HEK293 (cell line): ENCODE results near the gene DHRS7C.

Experiments
- HOXD13 ChIP-seq: sonication (generic); formaldehyde crosslinking; IDR thresholded peaks from 2 replicates; pipeline ENCODE4 v1.8.0; 2022; ENCODE audit warnings: missing genetic modification reagents, borderline replicate concordance
- KLF8 ChIP-seq: fragments of 450-650 bp; formaldehyde crosslinking; IDR thresholded peaks from 2 replicates; pipeline ENCODE4 v1.5.1; 2016; ENCODE audit warnings: missing biosample characterization, missing genetic modification characterization
- YY2 ChIP-seq: fragments of 450-650 bp; formaldehyde crosslinking; IDR thresholded peaks from 2 replicates; pipeline ENCODE4 v1.5.1; 2016; ENCODE audit warnings: missing biosample characterization, missing genetic modification characterization
- ZBTB1 ChIP-seq: fragments of 450-650 bp; formaldehyde crosslinking; IDR thresholded peaks from 2 replicates; pipeline ENCODE4 v1.5.1; 2016; ENCODE audit warnings: missing biosample characterization, missing genetic modification characterization
- ZBTB17 ChIP-seq: fragments of 450-650 bp; formaldehyde crosslinking; IDR thresholded peaks from 2 replicates; pipeline ENCODE4 v1.5.1; 2016; ENCODE audit warnings: missing biosample characterization, missing genetic modification characterization
- ZBTB20 ChIP-seq: fragments of 450-650 bp; formaldehyde crosslinking; IDR thresholded peaks from 2 replicates; pipeline ENCODE4 v1.5.1; 2016; ENCODE audit warnings: missing biosample characterization, missing genetic modification characterization
- ZBTB21 ChIP-seq: fragments of 450-650 bp; formaldehyde crosslinking; IDR thresholded peaks from 2 replicates; pipeline ENCODE4 v1.5.1; 2017; ENCODE audit warnings: missing biosample characterization, missing genetic modification characterization
- ZBTB48 ChIP-seq: fragments of 450-650 bp; formaldehyde crosslinking; IDR thresholded peaks from 2 replicates; pipeline ENCODE4 v1.5.1; 2016; ENCODE audit warnings: missing biosample characterization, missing genetic modification characterization
- ZEB2 ChIP-seq: fragments of 450-650 bp; formaldehyde crosslinking; IDR thresholded peaks from 2 replicates; pipeline ENCODE4 v1.5.1; 2016; ENCODE audit warnings: missing biosample characterization, missing genetic modification characterization
- ZFP37 ChIP-seq: fragments of 450-650 bp; formaldehyde crosslinking; IDR thresholded peaks from 2 replicates; pipeline ENCODE4 v1.5.1; 2016; ENCODE audit warnings: missing biosample characterization, missing genetic modification characterization
- ZNF140 ChIP-seq: fragments of 450-650 bp; formaldehyde crosslinking; IDR thresholded peaks from 2 replicates; pipeline ENCODE4 v1.5.1; 2016; ENCODE audit warnings: missing biosample characterization, missing genetic modification characterization
- ZNF169 ChIP-seq: fragments of 450-650 bp; formaldehyde crosslinking; IDR thresholded peaks from 2 replicates; pipeline ENCODE4 v1.5.1; 2016; ENCODE audit warnings: missing biosample characterization, missing genetic modification characterization
- ZNF391 ChIP-seq: fragments of 450-650 bp; formaldehyde crosslinking; IDR thresholded peaks from 2 replicates; pipeline ENCODE4 v1.5.1; 2016; ENCODE audit warnings: low read depth, missing biosample characterization, missing genetic modification characterization, borderline replicate concordance
- ZNF510 ChIP-seq: fragments of 450-650 bp; formaldehyde crosslinking; IDR thresholded peaks from 2 replicates; pipeline ENCODE4 v1.5.1; 2018; ENCODE audit warnings: mild to moderate bottlenecking, missing genetic modification characterization, missing biosample characterization; ENCODE audit not compliant: insufficient replicate concordance
- ZNF521 ChIP-seq: fragments of 450-650 bp; formaldehyde crosslinking; IDR thresholded peaks from 2 replicates; pipeline ENCODE4 v1.5.1; 2017; ENCODE audit warnings: missing biosample characterization, mild to moderate bottlenecking, missing genetic modification characterization
- ZNF530 ChIP-seq: fragments of 450-650 bp; formaldehyde crosslinking; IDR thresholded peaks from 2 replicates; pipeline ENCODE4 v1.5.1; 2016; ENCODE audit warnings: low read depth, missing biosample characterization, missing genetic modification characterization
- ZNF544 ChIP-seq: fragments of 450-650 bp; formaldehyde crosslinking; IDR thresholded peaks from 2 replicates; pipeline ENCODE4 v1.5.0; 2017; ENCODE audit warnings: missing biosample characterization, missing genetic modification characterization
- ZNF621 ChIP-seq: fragments of 450-650 bp; formaldehyde crosslinking; IDR thresholded peaks from 2 replicates; pipeline ENCODE4 v1.5.1; 2017; ENCODE audit warnings: missing biosample characterization, missing genetic modification characterization
- ZNF654 ChIP-seq: fragments of 450-650 bp; formaldehyde crosslinking; IDR thresholded peaks from 2 replicates; pipeline ENCODE4 v1.5.1; 2016; ENCODE audit warnings: low read depth, missing biosample characterization, missing genetic modification characterization
- ZNF660 ChIP-seq: fragments of 450-650 bp; IDR thresholded peaks from 2 replicates; pipeline ENCODE4 v1.5.1; 2018; ENCODE audit warnings: missing biosample characterization, mild to moderate bottlenecking, missing genetic modification characterization
- TF ChIP-seq, protein P1 (sequence below): fragments of 450-650 bp; formaldehyde crosslinking; IDR thresholded peaks from 2 replicates; pipeline ENCODE4 v1.5.1; 2017; ENCODE audit warnings: missing biosample characterization, missing genetic modification characterization
- TF ChIP-seq, protein P2 (sequence below): fragments of 450-650 bp; formaldehyde crosslinking; IDR thresholded peaks from 2 replicates; pipeline ENCODE4 v1.5.1; 2017; ENCODE audit warnings: missing biosample characterization, missing genetic modification characterization
- TF ChIP-seq, protein P3 (sequence below): fragments of 450-650 bp; formaldehyde crosslinking; IDR thresholded peaks from 2 replicates; pipeline ENCODE4 v1.5.1; 2016; ENCODE audit warnings: missing biosample characterization, missing genetic modification characterization
- TF ChIP-seq, protein P4 (sequence below): fragments of 450-650 bp; formaldehyde crosslinking; IDR thresholded peaks from 2 replicates; pipeline ENCODE4 v1.5.0; 2017; ENCODE audit warnings: missing biosample characterization, missing genetic modification characterization, borderline replicate concordance
- TF ChIP-seq, protein P5 (sequence below): fragments of 450-650 bp; formaldehyde crosslinking; IDR thresholded peaks from 2 replicates; pipeline ENCODE4 v1.5.1; 2016; ENCODE audit warnings: missing biosample characterization, missing genetic modification characterization
- TF ChIP-seq, protein P6 (sequence below): fragments of 450-650 bp; formaldehyde crosslinking; IDR thresholded peaks from 2 replicates; pipeline ENCODE4 v1.5.1; 2016; ENCODE audit warnings: missing biosample characterization, missing genetic modification characterization
- TF ChIP-seq, protein P7 (sequence below): fragments of 450-650 bp; formaldehyde crosslinking; optimal IDR thresholded peaks from 2 replicates; pipeline ENCODE3; 2016; ENCODE audit warnings: missing biosample characterization, mild to moderate bottlenecking, missing genetic modification characterization

DHRS7C gene

DNA sequence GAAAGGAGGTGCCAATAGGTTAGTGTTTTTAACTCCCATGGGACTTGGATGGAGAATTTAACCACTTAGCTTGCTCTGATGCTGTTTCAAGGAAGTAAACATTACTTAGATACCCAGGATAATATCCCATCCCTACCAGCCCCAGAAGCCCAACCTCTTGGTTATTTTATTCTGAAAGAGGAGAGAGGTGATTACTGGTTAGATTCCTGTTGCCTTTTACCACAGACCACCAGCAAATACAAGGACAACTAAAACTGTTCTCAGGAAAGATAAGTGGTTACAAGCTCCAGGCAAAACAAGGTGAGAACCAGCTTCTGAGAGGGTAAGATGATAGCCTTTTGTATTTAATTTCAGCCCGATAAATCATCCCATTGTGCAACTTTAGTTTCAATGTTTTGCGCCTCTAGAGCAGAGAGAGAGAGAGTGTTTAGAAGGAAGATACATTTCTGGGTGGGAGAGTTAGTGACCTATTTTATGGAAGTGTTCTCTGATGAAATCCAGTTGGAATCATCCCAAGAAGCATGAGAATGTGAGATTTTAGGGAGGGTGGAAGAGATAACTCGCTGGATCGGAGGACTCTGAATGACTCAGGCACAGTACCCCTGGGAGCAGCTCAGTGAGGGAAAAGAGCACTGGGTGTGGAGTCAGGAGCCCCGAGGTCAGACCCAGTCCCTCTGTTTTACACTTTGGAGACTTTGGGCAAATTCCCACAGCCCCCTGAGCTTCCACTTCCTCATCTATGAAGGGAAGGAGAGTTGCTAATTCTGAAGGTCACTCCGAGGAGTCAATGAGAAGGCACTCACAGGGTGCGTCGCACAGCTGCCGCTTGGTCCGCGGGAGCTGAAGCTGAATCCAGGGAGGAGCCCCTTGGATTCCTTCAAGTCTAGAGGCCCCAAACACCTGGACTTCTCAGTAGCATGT is 46.4 kb upstream of the DHRS7C start (continued):
- TF ChIP-seq, protein P1, sequence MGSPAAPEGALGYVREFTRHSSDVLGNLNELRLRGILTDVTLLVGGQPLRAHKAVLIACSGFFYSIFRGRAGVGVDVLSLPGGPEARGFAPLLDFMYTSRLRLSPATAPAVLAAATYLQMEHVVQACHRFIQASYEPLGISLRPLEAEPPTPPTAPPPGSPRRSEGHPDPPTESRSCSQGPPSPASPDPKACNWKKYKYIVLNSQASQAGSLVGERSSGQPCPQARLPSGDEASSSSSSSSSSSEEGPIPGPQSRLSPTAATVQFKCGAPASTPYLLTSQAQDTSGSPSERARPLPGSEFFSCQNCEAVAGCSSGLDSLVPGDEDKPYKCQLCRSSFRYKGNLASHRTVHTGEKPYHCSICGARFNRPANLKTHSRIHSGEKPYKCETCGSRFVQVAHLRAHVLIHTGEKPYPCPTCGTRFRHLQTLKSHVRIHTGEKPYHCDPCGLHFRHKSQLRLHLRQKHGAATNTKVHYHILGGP (tag by site-specific recombination), result peak; percentile 20; the same call in 1 of the 2 replicates
- TF ChIP-seq ZNF140 (no peak), HOXD13 (CRISPR knock-in tag) (no peak), ZEB2 (tag by site-specific recombination) (no peak), ZFP37 (tag by site-specific recombination) (no peak), ZNF521 (no peak), KLF8 (tag by site-specific recombination) (0 out of 2 replicates have a peak, but pooled peaks have one; percentile 37), YY2 (tag by site-specific recombination) (no peak), ZBTB48 (tag by site-specific recombination) (peak; percentile 93), ZNF544 (tag by site-specific recombination) (no peak), ZNF654 (tag by site-specific recombination) (no peak), ZNF621 (tag by site-specific recombination) (no peak), ZNF530 (no peak), ZNF169 (tag by site-specific recombination) (no peak), ZBTB17 (tag by site-specific recombination) (peak; percentile 66), ZBTB20 (tag by site-specific recombination) (peak; percentile 79), ZBTB21 (tag by site-specific recombination) (peak; percentile 45; the same call in 1 of the 2 replicates), ZNF391 (tag by site-specific recombination) (no peak), ZBTB1 (tag by site-specific recombination) (no peak), ZNF660 (tag by site-specific recombination) (peak; percentile 67; the same call in 1 of the 2 replicates), ZNF510 (tag by site-specific recombination) (no peak)
- TF ChIP-seq, protein P2, sequence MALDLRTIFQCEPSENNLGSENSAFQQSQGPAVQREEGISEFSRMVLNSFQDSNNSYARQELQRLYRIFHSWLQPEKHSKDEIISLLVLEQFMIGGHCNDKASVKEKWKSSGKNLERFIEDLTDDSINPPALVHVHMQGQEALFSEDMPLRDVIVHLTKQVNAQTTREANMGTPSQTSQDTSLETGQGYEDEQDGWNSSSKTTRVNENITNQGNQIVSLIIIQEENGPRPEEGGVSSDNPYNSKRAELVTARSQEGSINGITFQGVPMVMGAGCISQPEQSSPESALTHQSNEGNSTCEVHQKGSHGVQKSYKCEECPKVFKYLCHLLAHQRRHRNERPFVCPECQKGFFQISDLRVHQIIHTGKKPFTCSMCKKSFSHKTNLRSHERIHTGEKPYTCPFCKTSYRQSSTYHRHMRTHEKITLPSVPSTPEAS, result no peak
- TF ChIP-seq, protein P3, sequence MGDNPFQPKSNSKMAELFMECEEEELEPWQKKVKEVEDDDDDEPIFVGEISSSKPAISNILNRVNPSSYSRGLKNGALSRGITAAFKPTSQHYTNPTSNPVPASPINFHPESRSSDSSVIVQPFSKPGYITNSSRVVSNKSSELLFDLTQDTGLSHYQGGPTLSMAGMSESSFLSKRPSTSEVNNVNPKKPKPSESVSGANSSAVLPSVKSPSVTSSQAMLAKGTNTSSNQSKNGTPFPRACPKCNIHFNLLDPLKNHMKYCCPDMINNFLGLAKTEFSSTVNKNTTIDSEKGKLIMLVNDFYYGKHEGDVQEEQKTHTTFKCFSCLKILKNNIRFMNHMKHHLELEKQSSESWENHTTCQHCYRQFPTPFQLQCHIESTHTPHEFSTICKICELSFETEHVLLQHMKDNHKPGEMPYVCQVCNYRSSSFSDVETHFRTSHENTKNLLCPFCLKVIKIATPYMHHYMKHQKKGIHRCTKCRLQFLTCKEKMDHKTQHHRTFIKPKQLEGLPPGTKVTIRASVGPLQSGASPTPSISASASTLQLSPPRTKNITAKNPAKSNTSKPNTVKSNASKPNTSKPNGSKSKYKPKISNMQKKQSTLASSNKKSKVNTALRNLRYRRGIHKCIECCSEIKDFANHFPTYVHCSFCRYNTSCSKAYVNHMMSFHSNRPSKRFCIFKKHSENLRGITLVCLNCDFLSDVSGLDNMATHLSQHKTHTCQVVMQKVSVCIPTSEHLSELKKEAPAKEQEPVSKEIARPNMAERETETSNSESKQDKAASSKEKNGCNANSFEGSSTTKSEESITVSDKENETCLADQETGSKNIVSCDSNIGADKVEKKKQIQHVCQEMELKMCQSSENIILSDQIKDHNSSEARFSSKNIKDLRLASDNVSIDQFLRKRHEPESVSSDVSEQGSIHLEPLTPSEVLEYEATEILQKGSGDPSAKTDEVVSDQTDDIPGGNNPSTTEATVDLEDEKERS (tag by site-specific recombination), result 0 out of 2 replicates have a peak, but pooled peaks have one; percentile 11
- TF ChIP-seq, protein P4, sequence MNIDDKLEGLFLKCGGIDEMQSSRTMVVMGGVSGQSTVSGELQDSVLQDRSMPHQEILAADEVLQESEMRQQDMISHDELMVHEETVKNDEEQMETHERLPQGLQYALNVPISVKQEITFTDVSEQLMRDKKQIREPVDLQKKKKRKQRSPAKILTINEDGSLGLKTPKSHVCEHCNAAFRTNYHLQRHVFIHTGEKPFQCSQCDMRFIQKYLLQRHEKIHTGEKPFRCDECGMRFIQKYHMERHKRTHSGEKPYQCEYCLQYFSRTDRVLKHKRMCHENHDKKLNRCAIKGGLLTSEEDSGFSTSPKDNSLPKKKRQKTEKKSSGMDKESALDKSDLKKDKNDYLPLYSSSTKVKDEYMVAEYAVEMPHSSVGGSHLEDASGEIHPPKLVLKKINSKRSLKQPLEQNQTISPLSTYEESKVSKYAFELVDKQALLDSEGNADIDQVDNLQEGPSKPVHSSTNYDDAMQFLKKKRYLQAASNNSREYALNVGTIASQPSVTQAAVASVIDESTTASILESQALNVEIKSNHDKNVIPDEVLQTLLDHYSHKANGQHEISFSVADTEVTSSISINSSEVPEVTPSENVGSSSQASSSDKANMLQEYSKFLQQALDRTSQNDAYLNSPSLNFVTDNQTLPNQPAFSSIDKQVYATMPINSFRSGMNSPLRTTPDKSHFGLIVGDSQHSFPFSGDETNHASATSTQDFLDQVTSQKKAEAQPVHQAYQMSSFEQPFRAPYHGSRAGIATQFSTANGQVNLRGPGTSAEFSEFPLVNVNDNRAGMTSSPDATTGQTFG (tag by site-specific recombination), result no peak
- TF ChIP-seq, protein P5, sequence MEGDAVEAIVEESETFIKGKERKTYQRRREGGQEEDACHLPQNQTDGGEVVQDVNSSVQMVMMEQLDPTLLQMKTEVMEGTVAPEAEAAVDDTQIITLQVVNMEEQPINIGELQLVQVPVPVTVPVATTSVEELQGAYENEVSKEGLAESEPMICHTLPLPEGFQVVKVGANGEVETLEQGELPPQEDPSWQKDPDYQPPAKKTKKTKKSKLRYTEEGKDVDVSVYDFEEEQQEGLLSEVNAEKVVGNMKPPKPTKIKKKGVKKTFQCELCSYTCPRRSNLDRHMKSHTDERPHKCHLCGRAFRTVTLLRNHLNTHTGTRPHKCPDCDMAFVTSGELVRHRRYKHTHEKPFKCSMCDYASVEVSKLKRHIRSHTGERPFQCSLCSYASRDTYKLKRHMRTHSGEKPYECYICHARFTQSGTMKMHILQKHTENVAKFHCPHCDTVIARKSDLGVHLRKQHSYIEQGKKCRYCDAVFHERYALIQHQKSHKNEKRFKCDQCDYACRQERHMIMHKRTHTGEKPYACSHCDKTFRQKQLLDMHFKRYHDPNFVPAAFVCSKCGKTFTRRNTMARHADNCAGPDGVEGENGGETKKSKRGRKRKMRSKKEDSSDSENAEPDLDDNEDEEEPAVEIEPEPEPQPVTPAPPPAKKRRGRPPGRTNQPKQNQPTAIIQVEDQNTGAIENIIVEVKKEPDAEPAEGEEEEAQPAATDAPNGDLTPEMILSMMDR (tag by site-specific recombination), result no peak
- TF ChIP-seq, protein P6, sequence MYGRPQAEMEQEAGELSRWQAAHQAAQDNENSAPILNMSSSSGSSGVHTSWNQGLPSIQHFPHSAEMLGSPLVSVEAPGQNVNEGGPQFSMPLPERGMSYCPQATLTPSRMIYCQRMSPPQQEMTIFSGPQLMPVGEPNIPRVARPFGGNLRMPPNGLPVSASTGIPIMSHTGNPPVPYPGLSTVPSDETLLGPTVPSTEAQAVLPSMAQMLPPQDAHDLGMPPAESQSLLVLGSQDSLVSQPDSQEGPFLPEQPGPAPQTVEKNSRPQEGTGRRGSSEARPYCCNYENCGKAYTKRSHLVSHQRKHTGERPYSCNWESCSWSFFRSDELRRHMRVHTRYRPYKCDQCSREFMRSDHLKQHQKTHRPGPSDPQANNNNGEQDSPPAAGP (tag by site-specific recombination), result peak; percentile 85; the same call in 1 of the 2 replicates
- TF ChIP-seq, protein P7, sequence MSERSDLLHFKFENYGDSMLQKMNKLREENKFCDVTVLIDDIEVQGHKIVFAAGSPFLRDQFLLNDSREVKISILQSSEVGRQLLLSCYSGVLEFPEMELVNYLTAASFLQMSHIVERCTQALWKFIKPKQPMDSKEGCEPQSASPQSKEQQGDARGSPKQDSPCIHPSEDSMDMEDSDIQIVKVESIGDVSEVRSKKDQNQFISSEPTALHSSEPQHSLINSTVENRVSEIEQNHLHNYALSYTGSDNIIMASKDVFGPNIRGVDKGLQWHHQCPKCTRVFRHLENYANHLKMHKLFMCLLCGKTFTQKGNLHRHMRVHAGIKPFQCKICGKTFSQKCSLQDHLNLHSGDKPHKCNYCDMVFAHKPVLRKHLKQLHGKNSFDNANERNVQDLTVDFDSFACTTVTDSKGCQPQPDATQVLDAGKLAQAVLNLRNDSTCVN (tag by site-specific recombination), result no peak
